CD4-positive, CD25-positive, alpha-beta regulatory T cell (primary cell): ENCODE measurements around the gene LHFPL2. TPM values are rescaled to one million over a fixed set of nuclear protein-coding genes. Genes with fewer than 3 reads are reported as not detected.

Source experiments
- ATAC-seq, 2 donors: fragments of 150-1000 bp; cut with Tn5 transposase; one replicate each; pipeline ENCODE4 v1.10.0; 2021; ENCODE audit warnings: low read depth in 2 of 2, moderate number of reproducible peaks in 2 of 2, moderate library complexity in 1 of 2
- DNase-seq, 3 donors: peaks; one replicate each; pipeline versions ENCODE4 v3.0.0 to v3.0.0-alpha.2; 2012 to 2022; ENCODE audit warnings: mixed read lengths in 1 of 3
- H3K27ac ChIP-seq: one replicate; pipeline ENCODE4 v1.7.0; 2013; ENCODE audit warnings: mild to moderate bottlenecking, low read length; ENCODE audit not compliant: insufficient read depth, poor library complexity, severe bottlenecking
- H3K27me3 ChIP-seq: one replicate; pipeline ENCODE4 v1.7.0; 2013; ENCODE audit warnings: low read length; ENCODE audit not compliant: control insufficient read depth, insufficient read depth
- H3K36me3 ChIP-seq: one replicate; pipeline ENCODE4 v1.7.0; 2013; ENCODE audit warnings: mild to moderate bottlenecking, low read length, moderate library complexity; ENCODE audit not compliant: control insufficient read depth, insufficient read depth
- H3K4me1 ChIP-seq: 2 replicates; pipeline ENCODE4 v1.7.0; 2013; ENCODE audit warnings: mild to moderate bottlenecking, low read length; ENCODE audit not compliant: insufficient read depth, control insufficient read depth, poor library complexity, severe bottlenecking
- H3K4me3 ChIP-seq: one replicate; pipeline ENCODE4 v1.7.0; 2013; ENCODE audit warnings: low read depth, mild to moderate bottlenecking, low read length, moderate library complexity
- H3K9me3 ChIP-seq, 2 experiments: 1 replicate in 1 of 2; 2 replicates in 1 of 2; pipeline ENCODE4 v1.7.0; 2013; ENCODE audit warnings: low read length in 2 of 2, mild to moderate bottlenecking in 1 of 2, moderate library complexity in 1 of 2; ENCODE audit not compliant: control insufficient read depth in 2 of 2
- H3K27ac Mint-ChIP-seq, 3 donors: one replicate each; pipeline ENCODE4 v1.8.0; 2020 to 2022; ENCODE audit warnings: mild to moderate bottlenecking in 3 of 3, mixed read lengths in 3 of 3, moderate library complexity in 2 of 3
- H3K27me3 Mint-ChIP-seq: one replicate; pipeline ENCODE4 v1.8.0; 2022; ENCODE audit warnings: mild to moderate bottlenecking, mixed read lengths
- H3K36me3 Mint-ChIP-seq: one replicate; pipeline ENCODE4 v1.8.0; 2020; ENCODE audit warnings: mixed read lengths
- H3K4me1 Mint-ChIP-seq, 4 donors: one replicate each; pipeline ENCODE4 v1.8.0; 2020 to 2022; ENCODE audit warnings: mixed read lengths in 4 of 4, mild to moderate bottlenecking in 1 of 4
- H3K4me3 Mint-ChIP-seq, 4 donors: one replicate each; pipeline ENCODE4 v1.8.0; 2020 to 2022; ENCODE audit warnings: mild to moderate bottlenecking in 4 of 4, mixed read lengths in 4 of 4, moderate library complexity in 3 of 4
- H3K9me3 Mint-ChIP-seq, 7 donors: one replicate each; pipeline ENCODE4 v1.8.0; 2020 to 2022; ENCODE audit warnings: mixed read lengths in 7 of 7, mild to moderate bottlenecking in 3 of 7, moderate library complexity in 2 of 7
- polyA plus RNA-seq, 4 donors: library from polyadenylated mRNA; unstranded; fragments of 300-500 nt; fragmentation: Illumina TruSeq; gene quantifications; one replicate each; pipeline ENCODE4 v1.2.3, GENCODE V29; 2021
- total RNA-seq: library from RNA; stranded (reverse); gene quantifications from one replicate; pipeline ENCODE4 v1.2.3, GENCODE V29; 2022

The LHFPL2 gene
- total and polyA plus RNA-seq, 5 donors from 2014 or later: 0.11 to 0.47 (median 0.32) TPM

GRCh38 chr5:78604689-78605285 is 43.8 kb downstream of the LHFPL2 start:
- DNase-seq (no peak), ATAC-seq (no peak)
- H3K27ac Mint-ChIP-seq: no peak overlapping the region
- Histone ChIP-seq H3K4me3 (no peak overlapping the region), H3K36me3 (no peaks in the 10 kb centered on the region), H3K9me3 (no peaks in the 10 kb centered on the region), H3K27me3 (no peaks in the 10 kb centered on the region), H3K4me1 (no peaks in the 10 kb centered on the region), H3K27ac (no peak overlapping the region)
- no peak overlapping the region for H3K4me3 Mint-ChIP-seq
- no peaks in the 10 kb centered on the region for H3K36me3 Mint-ChIP-seq
- H3K4me1 Mint-ChIP-seq: no peaks in the 10 kb centered on the region
- peaks cover 18% of the 10 kb centered on the region for H3K27me3 Mint-ChIP-seq
- no peaks in the 10 kb centered on the region for H3K9me3 Mint-ChIP-seq

- no peak overlapping the region for H3K27ac Mint-ChIP-seq
- Histone ChIP-seq H3K27me3 (no peaks in the 10 kb centered on the region), H3K4me1 (no peaks in the 10 kb centered on the region), H3K4me3 (no peak overlapping the region), H3K27ac (no peak overlapping the region), H3K9me3 (no peaks in the 10 kb centered on the region), H3K36me3 (no peaks in the 10 kb centered on the region)
- H3K36me3 Mint-ChIP-seq: no peaks in the 10 kb centered on the region
- DNase-seq (no peak), ATAC-seq (no peak)
- no peak overlapping the region for H3K4me3 Mint-ChIP-seq
- no peaks in the 10 kb centered on the region for H3K9me3 Mint-ChIP-seq
- H3K4me1 Mint-ChIP-seq: no peaks in the 10 kb centered on the region
- H3K27me3 Mint-ChIP-seq: peaks cover 23% of the 10 kb centered on the region
Observed at GRCh38 chr5:78603636-78604175, 44.9 kb downstream of the LHFPL2 start.

GRCh38 chr5:78602400-78602799 is 46.2 kb downstream of the LHFPL2 start:
- peaks cover 23% of the 10 kb centered on the region for H3K27me3 Mint-ChIP-seq
- ATAC-seq (no peak), DNase-seq (no peak)
- Histone ChIP-seq H3K27me3 (no peaks in the 10 kb centered on the region), H3K4me3 (no peak overlapping the region), H3K36me3 (no peaks in the 10 kb centered on the region), H3K9me3 (no peaks in the 10 kb centered on the region), H3K4me1 (no peaks in the 10 kb centered on the region), H3K27ac (no peak overlapping the region)
- peaks cover 0 to 2% (median 0%) of the 10 kb centered on the region in 7 donors for H3K9me3 Mint-ChIP-seq
- H3K27ac Mint-ChIP-seq: no peak overlapping the region
- no peaks in the 10 kb centered on the region for H3K4me1 Mint-ChIP-seq
- H3K36me3 Mint-ChIP-seq: no peaks in the 10 kb centered on the region
- no peak overlapping the region for H3K4me3 Mint-ChIP-seq

DNA sequence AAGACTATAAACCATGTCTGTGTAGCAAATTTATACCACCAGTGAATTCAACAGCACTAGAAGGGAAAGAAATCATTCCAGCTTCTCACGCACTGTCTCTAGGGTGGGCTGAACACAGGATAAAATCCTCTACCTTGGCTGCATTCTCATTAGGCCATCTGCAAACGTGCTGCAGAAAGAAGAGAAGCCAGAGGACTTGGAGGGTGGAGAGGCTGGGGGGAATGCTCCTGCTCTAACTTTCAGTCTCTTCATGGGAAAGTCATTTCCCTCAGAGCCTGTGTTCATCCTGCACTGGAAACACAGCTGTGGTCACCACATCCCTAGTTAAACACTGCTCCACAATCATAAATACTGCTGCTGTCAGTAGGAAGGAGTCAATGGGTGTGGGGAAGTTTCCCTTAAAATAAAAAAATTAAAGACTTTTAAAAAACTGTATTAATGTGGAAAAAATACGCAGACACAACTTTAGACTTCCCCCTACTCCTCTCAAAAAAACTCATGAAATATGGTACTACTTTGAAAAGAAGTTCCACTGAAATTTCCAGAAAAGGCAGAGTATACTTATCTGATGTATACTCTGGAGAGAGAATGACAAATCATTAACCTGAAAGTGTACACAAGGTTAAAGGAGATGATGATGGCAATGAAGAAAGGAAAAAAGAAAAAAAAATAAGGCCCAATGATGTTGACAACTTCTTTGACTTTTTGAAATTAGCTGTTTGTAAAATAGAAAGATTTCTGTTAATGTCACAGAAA is 46.8 kb downstream of the LHFPL2 start:
- Histone ChIP-seq H3K9me3 (no peaks in the 10 kb centered on the region), H3K4me1 (no peaks in the 10 kb centered on the region), H3K36me3 (no peaks in the 10 kb centered on the region), H3K27me3 (no peaks in the 10 kb centered on the region), H3K27ac (no peak overlapping the region), H3K4me3 (no peak overlapping the region)
- Mint-ChIP-seq H3K9me3 (peaks cover 0 to 2% (median 0%) of the 10 kb centered on the region in 7 donors), H3K27me3 (peaks cover 23% of the 10 kb centered on the region), H3K27ac (no peak overlapping the region), H3K4me1 (no peaks in the 10 kb centered on the region), H3K4me3 (no peak overlapping the region), H3K36me3 (no peaks in the 10 kb centered on the region)
- ATAC-seq (no peak), DNase-seq (no peak)

GRCh38 chr5:78600687-78601414 is 47.7 kb downstream of the LHFPL2 start:
- Histone ChIP-seq H3K4me3 (no peak overlapping the region), H3K9me3 (no peaks in the 10 kb centered on the region), H3K27ac (no peak overlapping the region), H3K36me3 (no peaks in the 10 kb centered on the region), H3K4me1 (no peaks in the 10 kb centered on the region), H3K27me3 (no peaks in the 10 kb centered on the region)
- ATAC-seq (no peak), DNase-seq (no peak)
- H3K9me3 Mint-ChIP-seq: peaks cover 0 to 2% (median 0%) of the 10 kb centered on the region in 7 donors
- no peaks in the 10 kb centered on the region for H3K4me1 Mint-ChIP-seq
- H3K27me3 Mint-ChIP-seq: peaks cover 29% of the 10 kb centered on the region
- H3K36me3 Mint-ChIP-seq: no peaks in the 10 kb centered on the region
- H3K27ac Mint-ChIP-seq: no peak overlapping the region
- peak overlapping the region in 1 of 4 donors; percentile 92 for H3K4me3 Mint-ChIP-seq

DNA sequence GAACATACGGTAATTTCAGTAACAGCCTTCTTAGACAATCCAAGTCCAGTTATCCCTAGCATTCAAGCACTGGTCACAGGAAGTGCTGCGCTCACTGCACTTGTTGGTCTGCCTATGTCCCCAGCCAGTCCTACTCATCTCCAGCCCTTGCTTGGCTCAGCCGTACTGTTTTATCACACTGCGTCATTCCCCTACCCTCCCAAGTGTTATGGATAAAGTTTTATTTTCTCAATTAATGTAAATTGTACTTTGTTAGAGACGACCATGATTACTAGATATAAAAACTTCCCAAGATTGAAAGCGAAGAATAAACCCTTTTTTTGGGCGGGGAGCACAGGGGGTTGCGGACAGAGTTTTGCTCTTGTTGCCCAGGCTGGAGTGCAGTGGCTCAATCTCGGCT is 49.6 kb downstream of the LHFPL2 start:
- Mint-ChIP-seq H3K27ac (no peak overlapping the region), H3K9me3 (peaks cover 0 to 2% (median 0%) of the 10 kb centered on the region in 7 donors), H3K27me3 (peaks cover 34% of the 10 kb centered on the region), H3K4me3 (no peak overlapping the region), H3K36me3 (no peaks in the 10 kb centered on the region), H3K4me1 (no peaks in the 10 kb centered on the region)
- Histone ChIP-seq H3K4me3 (no peak overlapping the region), H3K27ac (no peak overlapping the region), H3K36me3 (no peaks in the 10 kb centered on the region), H3K9me3 (no peaks in the 10 kb centered on the region), H3K27me3 (peaks cover 2% of the 10 kb centered on the region), H3K4me1 (no peaks in the 10 kb centered on the region)
- ATAC-seq (no peak), DNase-seq (no peak)

GRCh38 chr5:78597974-78598371 is 50.6 kb downstream of the LHFPL2 start:
- no peak overlapping the region for H3K27ac Mint-ChIP-seq
- peaks cover 38% of the 10 kb centered on the region for H3K27me3 Mint-ChIP-seq
- no peaks in the 10 kb centered on the region for H3K36me3 Mint-ChIP-seq
- Histone ChIP-seq H3K4me3 (no peak overlapping the region), H3K4me1 (no peaks in the 10 kb centered on the region), H3K36me3 (no peaks in the 10 kb centered on the region), H3K9me3 (no peaks in the 10 kb centered on the region), H3K27me3 (peaks cover 7% of the 10 kb centered on the region), H3K27ac (no peak overlapping the region)
- no peak overlapping the region for H3K4me3 Mint-ChIP-seq
- H3K9me3 Mint-ChIP-seq: peaks cover 0 to 2% (median 0%) of the 10 kb centered on the region in 7 donors
- DNase-seq (no peak), ATAC-seq (no peak)
- no peaks in the 10 kb centered on the region for H3K4me1 Mint-ChIP-seq
